ENCODE results near the gene EGFR. TPM values are rescaled to one million over a fixed set of nuclear protein-coding genes. Genes with fewer than 3 reads are reported as not detected.

Gene EGFR
- total and polyA plus RNA-seq, 2 donors (not counting 3 experiments of a cell fraction or from before 2014, with no cell fraction given), result 1.5 to 4.1 TPM

GRCh38 chr7:55129541-55130394 is 111.0 kb downstream of the EGFR start:
- Histone ChIP-seq H3K27ac (ENCODE audit: insufficient read depth, low read depth, low read length) (no peak overlapping the region), H3K4me3 (replicated peaks in 1 of 3; ENCODE audit: insufficient read depth in 1 of 3, low read depth in 1 of 3, low read length in 3 of 3) (no peak overlapping the region), H3K4me1 (ENCODE audit: control insufficient read depth, extremely low read depth, insufficient read depth, low read length) (peaks cover 53% of the 10 kb centered on the region), H2AFZ (ENCODE audit: low read depth, low read length) (no peak overlapping the region), H3K9ac (replicated peaks; ENCODE audit: extremely low read depth, insufficient read depth, low read length) (no peak overlapping the region), H3K9me1 (replicated peaks; ENCODE audit: control insufficient read depth, extremely low read depth, insufficient read depth, low read length) (no peaks in the 10 kb centered on the region), H3K36me3 (ENCODE audit: control insufficient read depth in 2 of 2, extremely low read depth in 1 of 2, insufficient read depth in 2 of 2, low read length in 2 of 2) (no peaks in the 10 kb centered on the region), H3K79me2 (ENCODE audit: control insufficient read depth, insufficient read depth, low read length) (no peaks in the 10 kb centered on the region), H3K4me2 (ENCODE audit: insufficient read depth, low read length) (no peak overlapping the region), H3K9me3 (replicated peaks; ENCODE audit: control insufficient read depth, insufficient read depth, low read length) (no peaks in the 10 kb centered on the region), H4K20me1 (replicated peaks; ENCODE audit: control insufficient read depth, extremely low read depth, insufficient read depth, low read length) (no peaks in the 10 kb centered on the region), H3K27me3 (ENCODE audit: control insufficient read depth in 2 of 2, insufficient read depth in 2 of 2, low read length in 2 of 2) (peaks cover 5 to 6% of the 10 kb centered on the region in 2 experiments)
- dilution Hi-C loops (cut with MboI; ENCODE audit: extremely low pct_ligation_motif_present, low sequenced_read_pairs), result no loop called here
- intact Hi-C loops (cut with micrococcal nuclease), result loop anchor here (5.0 kb wide), 1 partner anchor 357 kb away; no protein-coding TSS in a partner anchor
- no TSS peak for BruUV-seq (replicated peaks)
- POLR2A ChIA-PET, result no interaction called here
- DNase-seq (ENCODE audit: low read depth, low spot score), result no peak
- CTCF ChIA-PET, result interaction anchor here (0.7 to 3.7 kb wide), 4 partner anchors 15 to 125 kb away, joined by 3 to 26 read pairs (median 4); no protein-coding TSS in a partner anchor
- no peak for FAIRE-seq
- TF ChIP-seq JUN (IDR thresholded peaks at IDR 0.05; ENCODE audit: borderline replicate concordance, insufficient read depth, insufficient read length, low read depth), result no peak
- TF ChIP-seq POLR2A (IDR thresholded peaks at IDR 0.05; ENCODE audit: low read depth, low read length), result no peak
- TF ChIP-seq, protein P1, sequence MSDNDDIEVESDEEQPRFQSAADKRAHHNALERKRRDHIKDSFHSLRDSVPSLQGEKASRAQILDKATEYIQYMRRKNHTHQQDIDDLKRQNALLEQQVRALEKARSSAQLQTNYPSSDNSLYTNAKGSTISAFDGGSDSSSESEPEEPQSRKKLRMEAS (IDR thresholded peaks at IDR 0.05; ENCODE audit: insufficient read depth, insufficient read length), result no peak
- TF ChIP-seq FOS (IDR thresholded peaks at IDR 0.05; ENCODE audit: borderline replicate concordance, insufficient read depth, low read length), result no peak
- TF ChIP-seq CTCF (IDR thresholded peaks at IDR 0.05; ENCODE audit: extremely low read depth in 1 of 2, insufficient read depth in 1 of 2, low read depth in 1 of 2, low read length in 2 of 2), result no peak
- no peak for TF ChIP-seq POLR2AphosphoS5 (IDR thresholded peaks at IDR 0.05; ENCODE audit: insufficient read depth, low read depth, low read length)
- no peak for TF ChIP-seq GATA2 (IDR thresholded peaks at IDR 0.05; ENCODE audit: insufficient read depth, insufficient read length, low read depth, low read length)
- TF ChIP-seq MYC (IDR thresholded peaks at IDR 0.05; ENCODE audit: low read depth, low read length), result no peak
- no peak for TF ChIP-seq EZH2 (IDR thresholded peaks at IDR 0.05; ENCODE audit: borderline replicate concordance, low read depth, low read length, severe bottlenecking)

All from endothelial cell of umbilical vein (primary cell).